HT1080 (cell line): ENCODE data around the gene OMA1. TPM values are rescaled to one million over a fixed set of nuclear protein-coding genes. Genes with fewer than 3 reads are reported as not detected.
"Not testable (repeated sequence)": the region's sequence is repeated elsewhere in the genome, so short reads cannot be mapped to it uniquely, and the experiment has no call there.

Experiments used
- DNase-seq: peaks from one replicate; pipeline ENCODE4 v3.0.0-alpha.2; 2015; ENCODE audit warnings: low read depth
- total RNA-seq: library from RNA; depleted of rRNA; stranded (reverse); fragments of >200 nt; shearing (Covaris generic); gene quantifications from 2 replicates; pipeline ENCODE4 v1.2.3, GENCODE V29; 2014

The OMA1 gene
- total RNA-seq, 1 experiment from 2014 or later: 22.6 TPM

- DNase-seq: no peak
Measured at GRCh38 chr1:58574816-58575215, 28.3 kb upstream of the OMA1 start.

- peak; percentile 36 for DNase-seq
Measured at GRCh38 chr1:58573705-58574591, 27.4 kb upstream of the OMA1 start.

GRCh38 chr1:58573138-58573537, 26.6 kb upstream of the OMA1 start:
- no peak for DNase-seq

GRCh38 chr1:58572690-58573089, 26.2 kb upstream of the OMA1 start:
- no peak for DNase-seq

- DNase-seq: no peak
Measured at GRCh38 chr1:58571616-58572015, 25.1 kb upstream of the OMA1 start.

GRCh38 chr1:58570817-58571216, 24.3 kb upstream of the OMA1 start:
- peak; percentile 8 for DNase-seq

GRCh38 chr1:58570094-58570493, 23.6 kb upstream of the OMA1 start:
- no peak for DNase-seq

- no peak for DNase-seq
Measured at GRCh38 chr1:58568911-58569310, 22.4 kb upstream of the OMA1 start.

GRCh38 chr1:58568271-58568860, 21.8 kb upstream of the OMA1 start:
- no peak for DNase-seq

- DNase-seq: no peak
Measured at GRCh38 chr1:58566339-58566738, 19.8 kb upstream of the OMA1 start.

GRCh38 chr1:58563715-58564114, 17.2 kb upstream of the OMA1 start:
- not testable (repeated sequence) for DNase-seq

GRCh38 chr1:58561633-58562032, 15.1 kb upstream of the OMA1 start:
- DNase-seq: no peak

GRCh38 chr1:58555393-58555792, 8.9 kb upstream of the OMA1 start:
- DNase-seq: no peak

- DNase-seq: no peak
Measured at GRCh38 chr1:58551186-58552140, 4.9 kb upstream of the OMA1 start.

- DNase-seq: not testable (repeated sequence)
Measured at GRCh38 chr1:58549291-58549690, 2.8 kb upstream of the OMA1 start.

GRCh38 chr1:58548371-58548770, 1.8 kb upstream of the OMA1 start:
- no peak for DNase-seq

- peak; percentile 50 for DNase-seq
Measured at GRCh38 chr1:58545591-58546519, 671 bp downstream of the OMA1 start.

- no peak for DNase-seq
Measured at GRCh38 chr1:58543260-58543659, 3.3 kb downstream of the OMA1 start.

GRCh38 chr1:58539553-58539952, 7.0 kb downstream of the OMA1 start:
- DNase-seq: no peak

- DNase-seq: no peak
Measured at GRCh38 chr1:58538821-58539220, 7.7 kb downstream of the OMA1 start.

GRCh38 chr1:58531842-58532241, 14.7 kb downstream of the OMA1 start:
- DNase-seq: not testable (repeated sequence)
